H4 (cell line): ENCODE measurements around the gene MAP1LC3B. TPM values are rescaled to one million over a fixed set of nuclear protein-coding genes. Genes with fewer than 3 reads are reported as not detected.
"Not testable (repeated sequence)": the region's sequence is repeated elsewhere in the genome, so short reads cannot be mapped to it uniquely, and the experiment has no call there.

Experiments used
- DNase-seq: peaks from one replicate; pipeline ENCODE4 v3.0.0-alpha.2; 2015; ENCODE audit warnings: low spot score
- total RNA-seq: library from RNA; depleted of rRNA; stranded (reverse); fragments of >200 nt; shearing (Covaris generic); gene quantifications from 2 replicates; pipeline ENCODE4 v1.2.3, GENCODE V29; 2014

MAP1LC3B gene
- total RNA-seq, 1 experiment from 2014 or later, result 28.5 TPM

GRCh38 chr16:87360862-87361610, 31.1 kb upstream of the MAP1LC3B start:
- DNase-seq, result no peak

GRCh38 chr16:87361916-87362619, 30.1 kb upstream of the MAP1LC3B start:
- no peak for DNase-seq

GRCh38 chr16:87362828-87363559, 29.1 kb upstream of the MAP1LC3B start:
- DNase-seq, result not testable (repeated sequence)

- DNase-seq, result no peak
Measured at GRCh38 chr16:87363771-87364455, 28.2 kb upstream of the MAP1LC3B start.

- no peak for DNase-seq
Measured at GRCh38 chr16:87365021-87365713, 27.0 kb upstream of the MAP1LC3B start.

GRCh38 chr16:87366288-87366687, 25.8 kb upstream of the MAP1LC3B start:
- no peak for DNase-seq

- no peak for DNase-seq
Measured at GRCh38 chr16:87366930-87367329, 25.2 kb upstream of the MAP1LC3B start.

GRCh38 chr16:87367529-87367928, 24.6 kb upstream of the MAP1LC3B start:
- DNase-seq, result no peak

GRCh38 chr16:87368029-87368770, 23.9 kb upstream of the MAP1LC3B start:
- DNase-seq, result no peak

- DNase-seq, result no peak
Measured at GRCh38 chr16:87369117-87369765, 22.9 kb upstream of the MAP1LC3B start.

- no peak for DNase-seq
Measured at GRCh38 chr16:87369796-87370719, 22.1 kb upstream of the MAP1LC3B start.

GRCh38 chr16:87371261-87371866, 20.8 kb upstream of the MAP1LC3B start:
- no peak for DNase-seq

- DNase-seq, result no peak
Measured at GRCh38 chr16:87372305-87372704, 19.8 kb upstream of the MAP1LC3B start.

GRCh38 chr16:87374313-87374712, 17.8 kb upstream of the MAP1LC3B start:
- no peak for DNase-seq

- no peak for DNase-seq
Measured at GRCh38 chr16:87375426-87376135, 16.6 kb upstream of the MAP1LC3B start.

GRCh38 chr16:87376660-87377059, 15.5 kb upstream of the MAP1LC3B start:
- DNase-seq, result no peak

- DNase-seq, result not testable (repeated sequence)
Measured at GRCh38 chr16:87379312-87379752, 12.8 kb upstream of the MAP1LC3B start.

- no peak for DNase-seq
Measured at GRCh38 chr16:87380403-87380802, 11.7 kb upstream of the MAP1LC3B start.
